NCI-H526 treated with DMSO at 0.1 percent for 48 hours (cell line): ENCODE data around the gene EIF4B.
"Not testable (repeated sequence)": the region's sequence is repeated elsewhere in the genome, so short reads cannot be mapped to it uniquely, and the experiment has no call there.

Source experiments
- DNase-seq: peaks from one replicate; lab custom pipeline; 2025; lab: John Stamatoyannopoulos, UW

Gene EIF4B

GRCh38 chr12:53004178-53004577 is 2.1 kb upstream of the EIF4B start:
- DNase-seq = no peak

GRCh38 chr12:53004582-53004981 is 1.7 kb upstream of the EIF4B start:
- no peak for DNase-seq

DNA sequence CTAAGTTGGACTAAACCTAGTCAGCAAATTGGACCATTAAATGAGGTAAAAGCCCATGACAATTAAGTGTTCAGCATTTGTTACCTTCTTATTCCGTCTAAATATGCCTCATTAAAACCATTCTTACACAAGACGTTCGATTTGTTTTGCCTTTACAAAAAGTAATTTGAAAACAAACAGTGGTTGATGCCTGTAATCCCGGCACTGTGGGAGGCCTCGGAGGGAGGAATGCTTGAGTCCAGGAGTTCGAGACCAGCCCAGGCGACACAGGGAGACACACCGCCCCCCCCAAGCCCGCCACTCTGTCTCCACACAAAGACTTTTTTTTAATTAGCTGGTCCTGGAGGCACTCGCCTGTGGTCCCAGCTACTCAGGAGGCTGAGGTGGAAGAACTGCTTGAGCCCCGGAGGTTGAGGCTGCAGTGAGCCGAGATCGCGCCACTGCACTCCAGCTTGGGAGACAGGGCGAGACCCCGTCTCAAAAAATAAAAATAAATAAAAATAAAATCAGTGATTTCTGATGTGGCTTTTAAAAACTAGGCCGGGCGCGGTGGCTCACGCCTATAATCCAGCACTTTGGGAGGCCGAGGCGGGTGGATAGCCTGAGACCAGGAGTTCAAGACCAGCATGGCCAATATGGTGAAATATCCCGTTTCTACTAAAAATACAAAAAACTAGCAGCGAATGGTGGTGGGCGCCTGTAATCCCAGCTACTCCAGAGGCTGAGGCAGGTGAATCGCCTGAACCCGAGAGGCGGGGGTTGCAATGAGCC is 856 bp upstream of the EIF4B start:
- no peak for DNase-seq

GRCh38 chr12:53006810-53007309 is 604 bp downstream of the EIF4B start:
- peak; percentile 40 for DNase-seq

- DNase-seq = no peak
Observed at GRCh38 chr12:53007343-53007742, 1.1 kb downstream of the EIF4B start.

- DNase-seq = not testable (repeated sequence)
Observed at GRCh38 chr12:53008760-53009159, 2.5 kb downstream of the EIF4B start.

- no peak for DNase-seq
Observed at GRCh38 chr12:53010955-53011354, 4.7 kb downstream of the EIF4B start.

DNA sequence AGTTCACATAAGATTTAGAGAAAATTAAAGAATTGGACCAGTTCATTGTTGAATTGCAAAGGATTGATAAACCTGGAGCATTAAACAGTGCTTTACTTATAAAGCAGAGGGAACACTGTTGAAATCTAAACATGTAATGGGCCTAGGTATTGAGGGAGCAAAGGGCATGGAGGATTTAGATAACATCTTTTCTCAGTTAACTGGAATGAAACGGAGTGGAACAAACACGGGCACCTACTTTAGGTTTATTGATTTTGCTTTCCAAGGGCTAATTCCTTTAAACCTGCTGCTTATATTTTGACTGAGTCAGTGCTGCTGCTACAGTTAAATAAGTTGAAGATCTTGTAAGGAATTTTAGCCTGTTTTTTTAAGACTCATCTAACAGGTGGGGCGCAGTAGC is 5.6 kb downstream of the EIF4B start:
- no peak for DNase-seq

GRCh38 chr12:53012928-53013327 is 6.7 kb downstream of the EIF4B start:
- no peak for DNase-seq

DNA sequence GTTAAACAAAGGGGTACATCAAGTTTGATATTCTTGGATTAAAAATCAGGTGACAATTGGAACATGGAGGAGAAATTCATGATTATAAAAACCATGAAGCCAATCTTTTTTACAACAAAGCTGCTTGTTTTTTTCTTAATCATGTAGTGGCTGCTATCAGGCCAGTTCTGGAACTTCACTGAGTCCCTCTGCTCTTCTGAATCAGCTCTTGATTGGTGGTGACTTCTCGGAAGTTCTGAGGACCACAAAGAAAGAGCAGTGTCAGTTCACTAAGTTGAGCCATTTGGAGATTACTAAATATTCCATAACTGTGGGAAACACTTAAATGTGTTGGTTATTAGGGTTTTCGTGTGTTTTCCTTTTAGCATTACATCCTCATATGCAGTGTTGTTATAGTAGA is 8.5 kb downstream of the EIF4B start:
- DNase-seq = no peak

- no peak for DNase-seq
Observed at GRCh38 chr12:53025250-53025649, 19.0 kb downstream of the EIF4B start.

DNA sequence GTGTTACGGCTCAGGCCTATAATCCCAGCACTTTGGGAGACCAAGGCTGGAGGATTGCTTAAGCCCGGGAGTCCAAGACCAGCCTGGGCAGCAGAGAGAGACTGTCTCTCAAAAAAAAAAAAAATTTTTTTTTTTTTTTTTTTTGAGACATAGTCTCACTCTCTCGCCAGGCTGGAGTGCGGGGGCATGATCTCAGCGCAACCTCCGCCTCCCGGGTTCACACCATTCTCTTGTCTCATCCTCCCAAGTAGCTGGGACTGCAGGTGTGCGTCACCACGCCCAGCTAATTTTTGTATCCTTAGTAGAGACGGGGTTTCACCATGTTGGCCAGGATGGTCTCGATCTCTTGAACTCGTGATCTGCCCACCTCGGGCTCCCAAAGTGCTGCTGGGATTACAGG is 20.8 kb downstream of the EIF4B start:
- not testable (repeated sequence) for DNase-seq

DNA sequence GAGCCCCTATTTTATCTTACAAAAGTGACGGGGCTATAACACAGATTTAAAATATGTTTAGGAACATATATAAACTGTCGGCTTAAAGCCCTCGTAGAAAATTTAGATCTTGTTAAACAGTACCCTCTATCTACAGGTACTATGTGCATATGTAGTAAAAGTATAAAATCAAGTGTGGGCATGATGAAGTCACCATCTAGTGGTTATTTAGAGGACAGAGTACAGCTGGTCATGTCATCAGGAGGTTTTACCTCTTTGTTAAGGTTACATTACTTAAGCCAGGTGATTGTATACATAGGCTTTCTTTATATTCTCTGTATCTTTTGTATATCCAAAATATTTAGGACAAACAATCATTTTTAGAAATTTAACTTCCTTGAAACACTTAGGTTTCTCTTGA is 25.4 kb downstream of the EIF4B start:
- DNase-seq = no peak

- DNase-seq = not testable (repeated sequence)
Observed at GRCh38 chr12:53033832-53034231, 27.6 kb downstream of the EIF4B start.

- no peak for DNase-seq
Observed at GRCh38 chr12:53034459-53034858, 28.2 kb downstream of the EIF4B start.

GRCh38 chr12:53036802-53037201 is 30.5 kb downstream of the EIF4B start:
- DNase-seq = no peak

DNA sequence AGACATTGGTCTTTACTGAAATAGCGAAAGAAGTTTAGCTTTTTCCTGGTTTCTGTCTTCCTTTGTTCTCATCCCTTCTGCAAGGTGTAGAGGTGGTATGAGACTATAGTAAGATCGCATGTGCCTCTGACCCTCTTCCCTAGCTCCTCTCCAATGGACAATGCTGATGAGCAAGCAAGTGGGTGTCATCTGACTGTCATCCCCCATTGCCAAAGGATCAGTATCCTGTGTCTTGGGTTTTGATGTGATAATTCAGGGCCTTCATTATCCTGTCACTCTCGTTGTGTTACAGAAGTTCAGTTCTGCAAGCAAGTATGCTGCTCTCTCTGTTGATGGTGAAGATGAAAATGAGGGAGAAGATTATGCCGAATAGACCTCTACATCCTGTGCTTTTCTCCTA is 33.6 kb downstream of the EIF4B start:
- DNase-seq = no peak

DNA sequence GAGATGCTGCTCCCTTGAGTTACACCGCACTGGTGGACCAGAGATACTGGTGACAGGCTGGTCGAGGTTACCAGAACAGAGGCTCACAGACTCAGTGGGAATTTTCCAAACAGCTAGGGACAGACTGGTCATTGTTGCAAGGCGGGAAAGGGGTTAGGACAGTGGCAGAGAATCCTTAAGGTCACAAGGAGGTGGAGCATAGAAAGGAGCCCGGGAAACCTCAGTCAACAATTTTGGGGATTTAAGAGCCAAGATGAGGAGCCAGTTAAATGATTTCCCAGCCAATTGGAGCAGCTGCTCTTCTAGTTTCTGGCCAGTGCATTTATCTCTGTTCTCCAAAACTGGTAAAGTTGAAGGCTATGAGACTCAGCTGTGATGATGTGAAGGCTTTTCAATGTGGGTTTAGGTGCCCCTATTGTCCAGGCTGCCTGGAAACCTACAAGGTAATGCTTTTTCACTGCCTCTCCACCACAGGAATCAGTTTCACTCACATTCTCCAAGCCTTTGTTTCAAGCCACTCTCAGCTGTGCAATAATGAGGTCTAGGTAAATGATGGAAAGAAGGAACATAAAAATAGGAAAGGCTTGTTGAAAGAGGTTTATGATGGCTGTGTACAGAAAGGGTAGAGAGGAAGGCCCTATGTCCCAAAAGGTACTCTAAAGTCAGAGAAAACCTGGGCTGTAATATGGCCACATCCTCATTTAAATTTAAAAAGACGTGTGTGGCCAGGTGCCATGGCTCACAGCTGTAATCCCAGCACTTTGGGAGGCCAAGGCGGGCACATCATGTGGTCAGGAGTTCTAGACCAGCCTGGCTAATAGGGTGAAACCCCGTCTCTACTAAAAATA is 36.6 kb downstream of the EIF4B start:
- no peak for DNase-seq

DNA sequence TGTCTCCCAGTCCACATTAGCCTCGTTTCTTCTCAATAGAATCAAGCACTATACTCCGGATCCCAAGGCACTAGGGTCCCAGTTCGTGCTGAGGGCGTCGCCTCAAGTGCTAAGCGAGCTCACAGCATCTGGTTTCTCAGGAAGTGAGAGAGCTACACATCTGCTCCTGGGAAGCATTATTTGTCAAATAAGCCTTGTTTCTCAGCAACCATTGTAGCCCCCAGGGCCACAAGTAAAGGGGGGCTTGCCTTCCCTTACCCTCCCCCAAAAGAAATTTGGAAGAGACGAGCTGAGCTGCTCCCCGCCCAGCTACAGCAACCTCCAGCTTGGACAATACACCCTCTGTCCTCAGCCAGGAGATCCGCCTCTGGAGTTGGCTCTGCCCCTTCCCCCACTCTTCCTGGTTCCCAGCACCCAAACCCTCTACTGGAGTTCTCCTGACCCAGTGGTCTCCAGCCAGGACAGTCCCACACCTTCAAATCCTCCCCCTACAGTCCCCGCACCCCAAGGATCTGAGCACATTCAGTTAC is 37.9 kb downstream of the EIF4B start:
- DNase-seq = no peak

DNA sequence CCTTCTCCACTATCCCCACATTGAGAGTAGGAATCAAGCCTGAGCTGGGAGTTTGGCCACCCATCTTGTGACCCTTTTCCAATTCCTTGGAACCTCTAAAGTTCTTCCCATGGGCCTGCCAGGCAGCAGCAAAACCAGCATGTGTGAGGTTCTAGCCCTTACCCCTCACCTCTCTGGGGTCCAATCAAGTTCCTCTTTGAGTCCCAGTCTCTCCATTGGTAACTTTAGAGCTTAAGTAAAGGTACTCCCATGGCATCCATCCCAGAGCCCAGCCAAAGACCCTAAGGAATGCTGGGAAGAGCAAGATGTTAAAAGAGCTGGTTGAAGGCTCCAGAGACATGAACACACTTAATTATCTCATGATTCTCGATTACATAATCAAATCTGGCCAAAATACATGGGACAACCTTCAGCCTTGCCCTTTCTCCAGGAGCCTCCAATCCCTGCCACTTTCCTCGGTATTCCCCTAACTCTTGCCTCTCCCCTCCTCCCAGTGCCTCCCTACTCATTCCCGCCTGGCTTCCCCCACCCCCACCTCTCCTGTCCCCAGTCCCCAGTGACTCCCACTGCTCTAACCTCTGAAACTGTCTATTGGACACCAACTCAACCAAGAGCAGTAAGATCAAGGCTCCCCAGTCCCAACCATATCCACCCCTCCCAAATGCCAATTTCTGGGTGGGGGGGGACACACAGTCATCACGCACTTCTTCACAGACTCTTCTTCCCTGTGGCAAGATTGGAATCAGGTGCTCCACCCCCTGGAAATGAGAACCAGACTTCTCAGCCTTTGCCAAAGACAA is 38.8 kb downstream of the EIF4B start:
- DNase-seq = no peak

DNA sequence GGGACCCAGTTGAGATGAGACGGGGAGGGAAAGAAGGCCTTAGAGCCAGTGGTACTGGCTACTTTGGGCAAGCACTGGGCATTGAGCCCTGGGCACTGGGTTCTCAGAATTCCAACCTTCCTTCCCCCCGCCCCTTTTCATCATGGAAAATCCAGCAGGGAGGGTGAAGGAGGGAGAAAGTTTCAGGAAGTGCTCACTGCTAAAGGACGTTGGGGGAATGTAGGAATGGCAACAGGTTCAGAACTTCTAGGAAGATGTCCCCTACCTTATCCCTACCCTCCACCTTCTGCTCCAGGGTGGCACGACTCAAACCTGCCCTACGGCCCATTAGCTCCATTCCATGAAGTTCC is 39.4 kb downstream of the EIF4B start:
- DNase-seq = no peak

GRCh38 chr12:53046655-53047220 is 40.5 kb downstream of the EIF4B start:
- peak; percentile 58 for DNase-seq
